ENCODE data around the gene ANKRD24. TPM values are rescaled to one million over a fixed set of nuclear protein-coding genes. Genes with fewer than 3 reads are reported as not detected.

Gene ANKRD24
- total and polyA plus RNA-seq, 9 donors = 0.45 to 1.3 (median 1.2) TPM

DNA sequence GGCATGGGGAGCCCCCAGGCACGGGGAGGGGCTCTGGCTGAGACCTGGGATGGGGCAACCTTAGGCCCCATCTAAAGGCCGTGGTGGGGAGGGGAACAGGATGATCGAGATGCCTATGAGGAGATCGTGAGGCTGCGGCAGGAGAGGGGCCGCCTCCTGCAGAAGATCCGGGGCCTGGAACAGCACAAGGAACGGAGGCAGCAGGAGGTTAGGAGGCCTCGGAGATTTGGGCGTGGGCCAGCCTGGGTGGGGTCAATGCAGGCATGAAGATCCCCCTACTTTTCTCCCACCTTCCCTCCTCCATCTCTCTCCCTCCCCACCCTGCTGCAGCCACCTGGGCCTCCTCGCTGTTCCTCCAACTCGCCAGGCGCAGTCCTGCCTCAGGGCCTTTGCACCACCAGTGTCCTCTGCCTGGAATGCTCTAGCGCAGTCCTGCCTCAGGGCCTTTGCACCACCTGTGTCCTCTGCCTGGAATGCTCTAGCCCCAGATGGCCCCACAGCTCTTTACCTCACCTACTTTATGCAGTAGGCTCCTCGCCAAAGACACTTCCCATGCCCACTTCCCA, 27.8 kb downstream of the ANKRD24 start:
- TF ChIP-seq POLR2A (IDR thresholded peaks at IDR 0.05) (no peak), EP300 (IDR thresholded peaks at IDR 0.05) (no peak)
- TF ChIP-seq, protein P1, sequence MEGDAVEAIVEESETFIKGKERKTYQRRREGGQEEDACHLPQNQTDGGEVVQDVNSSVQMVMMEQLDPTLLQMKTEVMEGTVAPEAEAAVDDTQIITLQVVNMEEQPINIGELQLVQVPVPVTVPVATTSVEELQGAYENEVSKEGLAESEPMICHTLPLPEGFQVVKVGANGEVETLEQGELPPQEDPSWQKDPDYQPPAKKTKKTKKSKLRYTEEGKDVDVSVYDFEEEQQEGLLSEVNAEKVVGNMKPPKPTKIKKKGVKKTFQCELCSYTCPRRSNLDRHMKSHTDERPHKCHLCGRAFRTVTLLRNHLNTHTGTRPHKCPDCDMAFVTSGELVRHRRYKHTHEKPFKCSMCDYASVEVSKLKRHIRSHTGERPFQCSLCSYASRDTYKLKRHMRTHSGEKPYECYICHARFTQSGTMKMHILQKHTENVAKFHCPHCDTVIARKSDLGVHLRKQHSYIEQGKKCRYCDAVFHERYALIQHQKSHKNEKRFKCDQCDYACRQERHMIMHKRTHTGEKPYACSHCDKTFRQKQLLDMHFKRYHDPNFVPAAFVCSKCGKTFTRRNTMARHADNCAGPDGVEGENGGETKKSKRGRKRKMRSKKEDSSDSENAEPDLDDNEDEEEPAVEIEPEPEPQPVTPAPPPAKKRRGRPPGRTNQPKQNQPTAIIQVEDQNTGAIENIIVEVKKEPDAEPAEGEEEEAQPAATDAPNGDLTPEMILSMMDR (IDR thresholded peaks at IDR 0.05) = no peak
- intact Hi-C loops (cut with DNase I) = no loop called here

DNA sequence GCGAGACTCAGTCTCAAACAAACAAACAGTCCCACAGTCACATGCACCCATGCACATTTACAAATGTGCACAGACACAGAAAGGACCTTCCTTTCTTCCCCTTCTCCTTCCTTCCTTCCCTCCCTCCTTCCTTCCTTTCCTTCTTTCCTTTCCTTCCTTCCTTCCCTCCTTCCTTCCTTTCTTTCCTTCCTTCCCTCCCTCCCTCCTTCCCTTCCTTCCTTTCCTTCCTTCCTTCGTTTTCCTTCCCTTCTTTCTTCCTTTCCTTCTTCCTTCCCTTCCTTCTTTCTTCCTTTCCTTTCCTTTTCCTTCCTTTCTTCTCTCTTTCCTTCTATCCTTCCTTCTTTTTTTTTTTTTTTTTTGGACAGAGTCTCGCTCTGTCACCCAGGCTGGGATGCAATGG, 30.6 kb downstream of the ANKRD24 start:
- Histone ChIP-seq H3K9me3 (no peaks in the 10 kb centered on the region), H3K36me3 (no peaks in the 10 kb centered on the region), H3K4me3 (no peak overlapping the region), H3K4me1 (ENCODE audit: insufficient read depth) (no peaks in the 10 kb centered on the region), H3K27me3 (no peaks in the 10 kb centered on the region), H3K27ac (no peak overlapping the region)
- DNase-seq = no peak
- intact Hi-C loops (cut with DNase I) = no loop called here
- TF ChIP-seq, protein P1 (IDR thresholded peaks at IDR 0.05) = no peak
- TF ChIP-seq POLR2A (IDR thresholded peaks at IDR 0.05) (no peak), EP300 (IDR thresholded peaks at IDR 0.05) (no peak)
- WGBS, 3 donors = 78 to 83% (median 81%) methylated on average over 3 of the region's 3 CpGs

More for the DNA sequence above, 27.8 kb downstream of the ANKRD24 start:
- Histone ChIP-seq H3K27me3 (no peaks in the 10 kb centered on the region), H3K4me3 (no peak overlapping the region), H3K27ac (no peak overlapping the region), H3K4me1 (ENCODE audit: insufficient read depth) (no peaks in the 10 kb centered on the region), H3K36me3 (no peaks in the 10 kb centered on the region), H3K9me3 (no peaks in the 10 kb centered on the region)
- no peak for DNase-seq
- WGBS, 3 donors = 75 to 81% (median 78%) methylated on average over 15 of the region's 15 CpGs

DNA sequence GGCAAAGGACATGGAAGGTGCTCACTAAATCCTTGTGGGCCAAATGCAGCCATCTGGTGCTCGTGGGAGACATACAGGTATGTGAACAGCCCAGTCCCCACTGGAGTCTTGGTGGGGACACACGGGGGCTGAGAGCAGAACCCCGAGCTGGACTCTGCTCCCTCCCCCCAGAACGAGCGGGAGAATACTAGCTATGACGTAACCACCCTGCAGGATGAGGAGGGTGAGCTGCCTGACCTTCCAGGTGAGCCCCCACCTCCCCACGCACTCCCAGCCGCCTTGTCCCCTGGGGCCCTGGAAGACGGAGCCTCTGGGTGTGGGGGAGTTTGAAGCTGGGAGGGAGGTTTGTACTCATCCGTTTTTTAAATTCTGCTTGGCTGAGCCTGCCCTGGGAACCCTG, 33.3 kb downstream of the ANKRD24 start:
- Histone ChIP-seq H3K27ac (no peak overlapping the region), H3K4me1 (ENCODE audit: insufficient read depth) (no peaks in the 10 kb centered on the region), H3K36me3 (no peaks in the 10 kb centered on the region), H3K9me3 (no peaks in the 10 kb centered on the region), H3K4me3 (no peak overlapping the region), H3K27me3 (no peaks in the 10 kb centered on the region)
- TF ChIP-seq EP300 (IDR thresholded peaks at IDR 0.05) (no peak), POLR2A (IDR thresholded peaks at IDR 0.05) (no peak)
- TF ChIP-seq, protein P1 (IDR thresholded peaks at IDR 0.05) = no peak
- intact Hi-C loops (cut with DNase I) = no loop called here
- WGBS, 3 donors = 19 to 27% (median 23%) methylated on average over 10 of the region's 10 CpGs
- DNase-seq = no peak

DNA sequence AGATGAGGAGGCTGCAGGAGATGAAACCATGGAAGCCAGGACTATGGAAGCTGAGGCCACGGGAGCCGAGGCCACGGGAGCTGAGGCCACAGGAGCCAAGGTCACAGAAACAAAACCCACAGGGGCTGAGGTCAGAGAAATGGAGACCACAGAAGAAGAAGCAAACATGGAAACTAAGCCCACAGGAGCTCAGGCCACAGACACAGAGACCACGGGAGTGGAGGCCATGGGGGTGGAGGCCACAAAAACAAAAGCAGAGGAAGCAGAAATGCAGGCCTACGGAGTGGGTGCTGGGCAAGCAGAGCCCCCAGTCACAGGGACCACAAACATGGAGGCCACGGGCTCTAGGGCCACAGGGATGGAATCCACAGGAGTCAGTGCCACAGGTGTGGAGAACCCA, 34.4 kb downstream of the ANKRD24 start:
- intact Hi-C loops (cut with DNase I) = no loop called here
- DNase-seq = no peak
- Histone ChIP-seq H3K9me3 (no peaks in the 10 kb centered on the region), H3K4me1 (ENCODE audit: insufficient read depth) (no peaks in the 10 kb centered on the region), H3K4me3 (no peak overlapping the region), H3K36me3 (no peaks in the 10 kb centered on the region), H3K27me3 (no peaks in the 10 kb centered on the region), H3K27ac (no peak overlapping the region)
- TF ChIP-seq, protein P1 (IDR thresholded peaks at IDR 0.05) = no peak
- TF ChIP-seq EP300 (IDR thresholded peaks at IDR 0.05) (no peak), POLR2A (IDR thresholded peaks at IDR 0.05) (no peak)
- 75 to 79% (median 78%) methylated on average over 6 of the region's 6 CpGs for WGBS, 3 donors

Data from ovary (tissue), 9 donors.